Neural cell (in vitro differentiated cells): ENCODE measurements around the gene RAB32. TPM values are rescaled to one million over a fixed set of nuclear protein-coding genes. Genes with fewer than 3 reads are reported as not detected.

Source experiments
- H2AFZ ChIP-seq: fragments of 200-600, 300-800 bp; sonication (generic), shearing (Covaris generic); 2 replicates; pipeline ENCODE4 v1.6.0; 2014; ENCODE audit warnings: low read depth, mild to moderate bottlenecking, antibody characterized with exemption, low read length, moderate library complexity
- H3F3A ChIP-seq: fragments of 200-600 bp; shearing (Covaris generic); 2 replicates; pipeline ENCODE4 v1.6.1; 2016; ENCODE audit warnings: mild to moderate bottlenecking, moderate library complexity, mixed read lengths, antibody characterized with exemption, low read length; ENCODE audit not compliant: insufficient read depth, poor library complexity, severe bottlenecking
- H3K27ac ChIP-seq: fragments of 200-600, 300-800 bp; sonication (generic), shearing (Covaris generic); 2 replicates; pipeline ENCODE4 v1.5.1; 2014; ENCODE audit warnings: mild to moderate bottlenecking, low read length, moderate library complexity
- H3K27me3 ChIP-seq: fragments of 300-800, 200-600 bp; sonication (generic), shearing (Covaris generic); 2 replicates; pipeline ENCODE4 v1.6.0; 2014; ENCODE audit warnings: mild to moderate bottlenecking, low read depth, low read length, moderate library complexity; ENCODE audit not compliant: insufficient read depth
- H3K36me3 ChIP-seq: fragments of 300-800, 200-600 bp; sonication (generic), shearing (Covaris generic); 2 replicates; pipeline ENCODE4 v1.5.1; 2014; ENCODE audit warnings: mild to moderate bottlenecking, antibody characterized with exemption, low read length, moderate library complexity; ENCODE audit not compliant: insufficient read depth
- H3K4me2 ChIP-seq: fragments of 300-800, 200-600 bp; sonication (generic), shearing (Covaris generic); 2 replicates; pipeline ENCODE4 v1.6.0; 2014; ENCODE audit warnings: mild to moderate bottlenecking, low read length
- H3K4me3 ChIP-seq: fragments of 300-800, 200-600 bp; sonication (generic), shearing (Covaris generic); 2 replicates; pipeline ENCODE4 v1.5.1; 2014; ENCODE audit warnings: mild to moderate bottlenecking, low read length, moderate library complexity
- H3K79me2 ChIP-seq: fragments of 200-600 bp; shearing (Covaris generic); replicated peaks from 2 replicates; pipeline ENCODE4 v1.6.0; 2014; ENCODE audit warnings: mild to moderate bottlenecking, low read length, moderate library complexity; ENCODE audit not compliant: insufficient read depth
- H3K9ac ChIP-seq: fragments of 300-800, 200-600 bp; sonication (generic), shearing (Covaris generic); 2 replicates; pipeline ENCODE4 v1.6.1; 2016; ENCODE audit warnings: mild to moderate bottlenecking, low read length, mixed read lengths
- H3K9me2 ChIP-seq: fragments of 200-600 bp; shearing (Covaris generic); 2 replicates; pipeline ENCODE4 v1.6.1; 2016; ENCODE audit warnings: mild to moderate bottlenecking, low read length, mixed read lengths; ENCODE audit not compliant: insufficient read depth
- H3K9me3 ChIP-seq: fragments of 200-600, 300-800 bp; sonication (generic), shearing (Covaris generic); 2 replicates; pipeline ENCODE4 v1.6.1; 2016; ENCODE audit warnings: mild to moderate bottlenecking, mixed run types, low read length, moderate library complexity, mixed read lengths
- H4K20me1 ChIP-seq: fragments of 200-600 bp; shearing (Covaris generic); 2 replicates; pipeline ENCODE4 v1.6.1; 2016; ENCODE audit warnings: mild to moderate bottlenecking, mixed run types; ENCODE audit not compliant: insufficient read depth
- EP300 ChIP-seq: fragments of 450-650 bp; conservative IDR thresholded peaks from 2 replicates; pipeline ENCODE4 v1.6.1; 2014; ENCODE audit warnings: antibody characterized with exemption, mild to moderate bottlenecking, moderate library complexity; ENCODE audit not compliant: poor library complexity, severe bottlenecking
- EZH2 ChIP-seq: fragments of 200-600, 300-800 bp; shearing (Covaris generic), sonication (generic); IDR thresholded peaks from 2 replicates; pipeline ENCODE4 v1.6.1; 2014; ENCODE audit warnings: antibody characterized with exemption, low read length, borderline replicate concordance, mild to moderate bottlenecking; ENCODE audit not compliant: insufficient read depth, poor library complexity, severe bottlenecking
- MXI1 ChIP-seq: fragments of 450-650 bp; conservative IDR thresholded peaks from 2 replicates; pipeline ENCODE4 v1.6.1; 2014; ENCODE audit warnings: antibody characterized with exemption, mild to moderate bottlenecking; ENCODE audit not compliant: poor library complexity, severe bottlenecking
- POLR2AphosphoS5 ChIP-seq: IDR thresholded peaks from 2 replicates; pipeline ENCODE4 v1.6.1; 2012
- RAD21 ChIP-seq: fragments of 450-650 bp; conservative IDR thresholded peaks from 2 replicates; pipeline ENCODE4 v1.6.1; 2014; ENCODE audit warnings: antibody characterized with exemption, mild to moderate bottlenecking, moderate library complexity
- SMC3 ChIP-seq: fragments of 450-650 bp; conservative IDR thresholded peaks from 2 replicates; pipeline ENCODE4 v1.6.1; 2014; ENCODE audit warnings: antibody characterized with exemption, mild to moderate bottlenecking, moderate library complexity; ENCODE audit not compliant: poor library complexity
- TAF1 ChIP-seq: IDR thresholded peaks from 2 replicates; pipeline ENCODE4 v1.6.1; 2012; ENCODE audit warnings: low read depth
- polyA plus RNA-seq: library from polyadenylated mRNA; depleted of rRNA; stranded (reverse); fragments of >200 nt; gene quantifications from 2 replicates; pipeline ENCODE4 v1.2.3, GENCODE V29; 2014
- TF ChIP-seq, protein P1 (sequence below): fragments of 450-650 bp; IDR thresholded peaks from 2 replicates; pipeline ENCODE4 v1.5.1; 2014; ENCODE audit warnings: antibody characterized with exemption, mild to moderate bottlenecking, moderate library complexity; ENCODE audit not compliant: poor library complexity, severe bottlenecking
- TF ChIP-seq, protein P2 (sequence below): IDR thresholded peaks from 2 replicates; pipeline ENCODE4 v1.6.1; 2012; ENCODE audit warnings: borderline replicate concordance

RAB32 gene
- polyA plus RNA-seq, 1 donor from 2014 or later: 1.8 TPM

DNA sequence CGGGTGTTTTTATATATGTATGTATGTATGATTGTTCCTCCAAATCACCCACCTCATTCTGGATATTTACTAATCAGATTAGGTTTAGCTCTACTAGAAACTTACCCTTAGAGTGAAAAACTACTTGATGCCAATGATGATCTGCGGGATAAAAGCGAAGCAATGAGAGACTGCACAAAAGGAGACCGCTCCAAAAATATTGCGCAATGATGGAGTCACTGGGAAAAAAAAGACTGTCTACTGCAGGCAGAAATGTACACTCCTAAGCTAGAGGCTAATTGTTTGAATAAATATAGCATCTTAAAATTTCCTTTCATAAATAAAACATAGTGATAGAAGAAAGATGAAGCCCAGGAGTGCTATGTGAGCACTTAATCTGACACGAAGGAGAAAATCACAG lies 7.3 kb downstream of the RAB32 start:
- Histone ChIP-seq H3K27me3 (no peaks in the 10 kb centered on the region), H3K4me3 (no peak overlapping the region), H3K36me3 (no peaks in the 10 kb centered on the region), H3K27ac (no peak overlapping the region), H3K79me2 (no peaks in the 10 kb centered on the region), H4K20me1 (no peaks in the 10 kb centered on the region), H2AFZ (no peak overlapping the region), H3F3A (no peaks in the 10 kb centered on the region), H3K9ac (no peak overlapping the region), H3K9me3 (no peaks in the 10 kb centered on the region), H3K9me2 (no peaks in the 10 kb centered on the region), H3K4me2 (no peak overlapping the region)
- TF ChIP-seq MXI1: no peak

DNA sequence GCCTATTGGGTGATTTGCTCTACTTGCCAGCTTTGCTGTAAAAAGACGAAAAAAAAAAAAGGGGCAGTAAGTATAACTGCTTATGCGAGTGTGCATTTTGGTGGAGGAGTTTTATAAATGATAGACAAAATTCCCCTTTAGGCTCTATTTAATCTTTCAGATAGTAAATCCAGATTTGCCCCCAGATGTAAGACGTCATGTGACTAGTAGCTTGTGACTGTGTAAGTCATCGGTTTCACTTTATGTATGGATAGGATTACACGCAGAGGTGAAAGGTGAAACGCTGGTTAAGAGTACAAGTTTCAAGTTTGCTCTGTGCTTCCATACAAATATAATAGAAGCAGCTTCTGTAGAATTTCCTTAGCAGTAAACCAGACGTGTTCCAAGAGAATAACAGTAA lies 7.9 kb downstream of the RAB32 start:
- Histone ChIP-seq H3K4me3 (no peak overlapping the region), H4K20me1 (no peaks in the 10 kb centered on the region), H3K27ac (no peak overlapping the region), H3K9me3 (no peaks in the 10 kb centered on the region), H2AFZ (no peak overlapping the region), H3F3A (no peaks in the 10 kb centered on the region), H3K9me2 (no peaks in the 10 kb centered on the region), H3K79me2 (no peaks in the 10 kb centered on the region), H3K36me3 (no peaks in the 10 kb centered on the region), H3K4me2 (no peak overlapping the region), H3K27me3 (no peaks in the 10 kb centered on the region), H3K9ac (no peak overlapping the region)
- no peak for TF ChIP-seq RAD21
- no peak for TF ChIP-seq EP300
- TF ChIP-seq EZH2: no peak
- no peak for TF ChIP-seq SMC3
- TF ChIP-seq, protein P1, sequence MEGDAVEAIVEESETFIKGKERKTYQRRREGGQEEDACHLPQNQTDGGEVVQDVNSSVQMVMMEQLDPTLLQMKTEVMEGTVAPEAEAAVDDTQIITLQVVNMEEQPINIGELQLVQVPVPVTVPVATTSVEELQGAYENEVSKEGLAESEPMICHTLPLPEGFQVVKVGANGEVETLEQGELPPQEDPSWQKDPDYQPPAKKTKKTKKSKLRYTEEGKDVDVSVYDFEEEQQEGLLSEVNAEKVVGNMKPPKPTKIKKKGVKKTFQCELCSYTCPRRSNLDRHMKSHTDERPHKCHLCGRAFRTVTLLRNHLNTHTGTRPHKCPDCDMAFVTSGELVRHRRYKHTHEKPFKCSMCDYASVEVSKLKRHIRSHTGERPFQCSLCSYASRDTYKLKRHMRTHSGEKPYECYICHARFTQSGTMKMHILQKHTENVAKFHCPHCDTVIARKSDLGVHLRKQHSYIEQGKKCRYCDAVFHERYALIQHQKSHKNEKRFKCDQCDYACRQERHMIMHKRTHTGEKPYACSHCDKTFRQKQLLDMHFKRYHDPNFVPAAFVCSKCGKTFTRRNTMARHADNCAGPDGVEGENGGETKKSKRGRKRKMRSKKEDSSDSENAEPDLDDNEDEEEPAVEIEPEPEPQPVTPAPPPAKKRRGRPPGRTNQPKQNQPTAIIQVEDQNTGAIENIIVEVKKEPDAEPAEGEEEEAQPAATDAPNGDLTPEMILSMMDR: no peak
- TF ChIP-seq, protein P2, sequence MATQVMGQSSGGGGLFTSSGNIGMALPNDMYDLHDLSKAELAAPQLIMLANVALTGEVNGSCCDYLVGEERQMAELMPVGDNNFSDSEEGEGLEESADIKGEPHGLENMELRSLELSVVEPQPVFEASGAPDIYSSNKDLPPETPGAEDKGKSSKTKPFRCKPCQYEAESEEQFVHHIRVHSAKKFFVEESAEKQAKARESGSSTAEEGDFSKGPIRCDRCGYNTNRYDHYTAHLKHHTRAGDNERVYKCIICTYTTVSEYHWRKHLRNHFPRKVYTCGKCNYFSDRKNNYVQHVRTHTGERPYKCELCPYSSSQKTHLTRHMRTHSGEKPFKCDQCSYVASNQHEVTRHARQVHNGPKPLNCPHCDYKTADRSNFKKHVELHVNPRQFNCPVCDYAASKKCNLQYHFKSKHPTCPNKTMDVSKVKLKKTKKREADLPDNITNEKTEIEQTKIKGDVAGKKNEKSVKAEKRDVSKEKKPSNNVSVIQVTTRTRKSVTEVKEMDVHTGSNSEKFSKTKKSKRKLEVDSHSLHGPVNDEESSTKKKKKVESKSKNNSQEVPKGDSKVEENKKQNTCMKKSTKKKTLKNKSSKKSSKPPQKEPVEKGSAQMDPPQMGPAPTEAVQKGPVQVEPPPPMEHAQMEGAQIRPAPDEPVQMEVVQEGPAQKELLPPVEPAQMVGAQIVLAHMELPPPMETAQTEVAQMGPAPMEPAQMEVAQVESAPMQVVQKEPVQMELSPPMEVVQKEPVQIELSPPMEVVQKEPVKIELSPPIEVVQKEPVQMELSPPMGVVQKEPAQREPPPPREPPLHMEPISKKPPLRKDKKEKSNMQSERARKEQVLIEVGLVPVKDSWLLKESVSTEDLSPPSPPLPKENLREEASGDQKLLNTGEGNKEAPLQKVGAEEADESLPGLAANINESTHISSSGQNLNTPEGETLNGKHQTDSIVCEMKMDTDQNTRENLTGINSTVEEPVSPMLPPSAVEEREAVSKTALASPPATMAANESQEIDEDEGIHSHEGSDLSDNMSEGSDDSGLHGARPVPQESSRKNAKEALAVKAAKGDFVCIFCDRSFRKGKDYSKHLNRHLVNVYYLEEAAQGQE: no peak
- no peak for TF ChIP-seq POLR2AphosphoS5
- no peak for TF ChIP-seq MXI1
- TF ChIP-seq TAF1: no peak

DNA sequence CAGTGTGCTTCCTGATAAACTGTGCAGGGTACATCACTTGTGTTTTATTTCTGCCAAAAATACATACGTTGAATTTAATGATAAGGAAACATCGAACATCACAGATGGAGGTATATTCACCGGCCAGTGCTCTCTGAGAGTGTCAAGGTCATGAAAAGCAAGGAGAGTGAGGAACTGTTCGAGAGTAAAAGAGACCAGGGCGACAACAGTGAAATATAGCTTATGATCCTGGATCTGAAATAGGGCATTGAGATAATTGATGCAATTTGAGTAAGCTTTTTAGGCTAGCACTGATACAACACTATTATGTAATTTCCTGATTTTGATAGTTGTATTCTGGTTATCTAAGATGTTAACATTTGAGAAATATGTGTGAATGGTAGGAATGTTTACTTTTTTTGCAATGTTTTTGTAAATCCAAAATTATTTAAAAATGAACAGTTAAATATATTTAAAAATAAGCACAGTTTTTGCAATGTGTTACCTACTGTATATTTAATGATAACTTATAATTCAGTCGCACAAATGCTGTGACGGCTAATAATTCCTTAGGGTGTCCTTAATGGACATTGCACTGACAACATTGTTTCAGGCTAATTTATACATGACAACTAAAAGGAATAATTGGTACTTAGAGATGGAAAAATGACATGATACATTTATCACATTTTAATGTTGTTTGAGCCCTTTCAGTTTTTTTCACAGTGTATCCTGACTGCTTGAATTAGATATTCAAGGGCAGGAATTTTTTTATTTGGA lies 9.9 kb downstream of the RAB32 start:
- no peaks in the 10 kb centered on the region for H4K20me1 ChIP-seq
- no peaks in the 10 kb centered on the region for H3K9me2 ChIP-seq
- TF ChIP-seq EZH2 (no peak), SMC3 (no peak), EP300 (no peak), POLR2AphosphoS5 (no peak)
- TF ChIP-seq, protein P1: no peak
- H3K27me3 ChIP-seq: no peaks in the 10 kb centered on the region
- H3K9ac ChIP-seq: no peak overlapping the region
- no peaks in the 10 kb centered on the region for H3F3A ChIP-seq
- H2AFZ ChIP-seq: no peak overlapping the region
- H3K9me3 ChIP-seq: no peaks in the 10 kb centered on the region
- no peaks in the 10 kb centered on the region for H3K36me3 ChIP-seq
- no peak overlapping the region for H3K27ac ChIP-seq
- no peaks in the 10 kb centered on the region for H3K79me2 ChIP-seq
- no peak overlapping the region for H3K4me3 ChIP-seq
- H3K4me2 ChIP-seq: no peak overlapping the region
